DND-41 (cell line): ENCODE results near the gene CD4.

Experiments
- ATAC-seq: fragments of 200-7000 bp; cut with Tn5 transposase; 3 replicates; pipeline ENCODE4 v1.9.1; 2021; ENCODE audit warnings: low read depth; ENCODE audit not compliant: insufficient read depth
- DNase-seq: peaks from one replicate; pipeline ENCODE4 v3.0.0-alpha.2; 2020
- H2AFZ ChIP-seq: 2 replicates; pipeline ENCODE4 v1.6.0; 2012; ENCODE audit warnings: low read depth, low read length
- H3K27ac ChIP-seq: 2 replicates; pipeline ENCODE4 v1.5.1; 2012; ENCODE audit warnings: low read length, inconsistent platforms
- H3K27me3 ChIP-seq: fragments of 200-600 bp; sonication (generic); 2 replicates; pipeline ENCODE4 v1.6.0; 2012; ENCODE audit warnings: low read length, mild to moderate bottlenecking, inconsistent platforms; ENCODE audit not compliant: insufficient read depth, poor library complexity
- H3K36me3 ChIP-seq: 2 replicates; pipeline ENCODE4 v1.5.1; 2012; ENCODE audit warnings: low read length, inconsistent platforms; ENCODE audit not compliant: insufficient read depth
- H3K4me1 ChIP-seq: 2 replicates; pipeline ENCODE4 v1.5.1; 2012; ENCODE audit warnings: mild to moderate bottlenecking, low read length; ENCODE audit not compliant: insufficient read depth
- H3K4me2 ChIP-seq: 2 replicates; pipeline ENCODE4 v1.6.0; 2012; ENCODE audit warnings: mild to moderate bottlenecking, moderate library complexity, low read length, inconsistent platforms; ENCODE audit not compliant: insufficient read depth
- H3K4me3 ChIP-seq, 2 experiments: fragments of 200-600 bp in 1 of 2; shearing (Covaris generic) in 1 of 2; 2 replicates each; pipeline ENCODE4 v1.5.1; 2012 to 2016; ENCODE audit warnings: inconsistent platforms in 2 of 2, low read length in 2 of 2, mild to moderate bottlenecking in 2 of 2, low read depth in 1 of 2, moderate library complexity in 1 of 2
- H3K79me2 ChIP-seq: 2 replicates; pipeline ENCODE4 v1.6.0; 2012; ENCODE audit warnings: low read length, inconsistent platforms; ENCODE audit not compliant: insufficient read depth
- H3K9ac ChIP-seq: 2 replicates; pipeline ENCODE4 v1.6.0; 2012; ENCODE audit warnings: low read depth, mild to moderate bottlenecking, inconsistent platforms, low read length, moderate library complexity
- H3K9me3 ChIP-seq: 2 replicates; pipeline ENCODE4 v1.5.1; 2012; ENCODE audit warnings: low read length, moderate library complexity, mild to moderate bottlenecking, inconsistent platforms; ENCODE audit not compliant: insufficient read depth, severe bottlenecking
- H4K20me1 ChIP-seq: 2 replicates; pipeline ENCODE4 v1.6.0; 2012; ENCODE audit warnings: low read length; ENCODE audit not compliant: insufficient read depth
- EZH2 ChIP-seq: IDR thresholded peaks from 3 replicates; pipeline ENCODE4 v1.6.1; 2012; ENCODE audit warnings: borderline replicate concordance, low read depth, mild to moderate bottlenecking, moderate library complexity, low read length, inconsistent platforms; ENCODE audit not compliant: severe bottlenecking
- TF ChIP-seq, protein P1 (sequence below): IDR thresholded peaks from 2 replicates; pipeline ENCODE4 v1.5.1; 2012; ENCODE audit warnings: borderline replicate concordance, low read length, moderate library complexity, mild to moderate bottlenecking; ENCODE audit not compliant: poor library complexity, severe bottlenecking; ENCODE audit errors: extremely low read depth

CD4 gene

DNA sequence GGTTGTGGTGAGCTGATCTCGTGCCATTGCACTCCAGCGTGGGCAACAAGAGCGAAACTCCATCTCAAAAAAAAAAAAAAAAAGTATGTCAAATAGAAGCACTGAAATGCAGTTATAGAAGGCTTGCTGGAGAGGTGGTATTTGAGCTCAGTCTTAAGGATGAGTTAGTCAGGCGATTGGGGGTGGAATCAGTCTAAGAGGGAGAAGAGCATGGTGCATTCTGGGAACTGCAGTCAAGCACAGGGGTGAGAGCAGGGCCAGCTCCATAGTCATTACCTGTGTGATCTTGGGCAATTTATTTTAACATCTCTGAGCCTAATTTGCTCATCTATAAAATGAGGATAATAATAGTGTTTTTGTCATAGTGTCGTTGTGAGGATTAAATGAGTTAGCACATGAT is 45.5 kb downstream of the CD4 start:
- DNase-seq (no peak), ATAC-seq (no peak)
- TF ChIP-seq, protein P1, sequence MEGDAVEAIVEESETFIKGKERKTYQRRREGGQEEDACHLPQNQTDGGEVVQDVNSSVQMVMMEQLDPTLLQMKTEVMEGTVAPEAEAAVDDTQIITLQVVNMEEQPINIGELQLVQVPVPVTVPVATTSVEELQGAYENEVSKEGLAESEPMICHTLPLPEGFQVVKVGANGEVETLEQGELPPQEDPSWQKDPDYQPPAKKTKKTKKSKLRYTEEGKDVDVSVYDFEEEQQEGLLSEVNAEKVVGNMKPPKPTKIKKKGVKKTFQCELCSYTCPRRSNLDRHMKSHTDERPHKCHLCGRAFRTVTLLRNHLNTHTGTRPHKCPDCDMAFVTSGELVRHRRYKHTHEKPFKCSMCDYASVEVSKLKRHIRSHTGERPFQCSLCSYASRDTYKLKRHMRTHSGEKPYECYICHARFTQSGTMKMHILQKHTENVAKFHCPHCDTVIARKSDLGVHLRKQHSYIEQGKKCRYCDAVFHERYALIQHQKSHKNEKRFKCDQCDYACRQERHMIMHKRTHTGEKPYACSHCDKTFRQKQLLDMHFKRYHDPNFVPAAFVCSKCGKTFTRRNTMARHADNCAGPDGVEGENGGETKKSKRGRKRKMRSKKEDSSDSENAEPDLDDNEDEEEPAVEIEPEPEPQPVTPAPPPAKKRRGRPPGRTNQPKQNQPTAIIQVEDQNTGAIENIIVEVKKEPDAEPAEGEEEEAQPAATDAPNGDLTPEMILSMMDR, result no peak
- TF ChIP-seq EZH2, result no peak
- no peak overlapping the region for H3K4me2 ChIP-seq
- no peaks in the 10 kb centered on the region for H3K9me3 ChIP-seq
- no peaks in the 10 kb centered on the region for H3K4me1 ChIP-seq
- no peak overlapping the region for H2AFZ ChIP-seq
- H3K9ac ChIP-seq, result no peak overlapping the region
- H3K36me3 ChIP-seq, result no peaks in the 10 kb centered on the region
- no peak overlapping the region for H3K4me3 ChIP-seq
- peaks cover 29% of the 10 kb centered on the region for H3K27me3 ChIP-seq
- no peaks in the 10 kb centered on the region for H3K79me2 ChIP-seq
- no peak overlapping the region for H3K27ac ChIP-seq
- H4K20me1 ChIP-seq, result no peaks in the 10 kb centered on the region; the same call in 1 of the 2 replicates

DNA sequence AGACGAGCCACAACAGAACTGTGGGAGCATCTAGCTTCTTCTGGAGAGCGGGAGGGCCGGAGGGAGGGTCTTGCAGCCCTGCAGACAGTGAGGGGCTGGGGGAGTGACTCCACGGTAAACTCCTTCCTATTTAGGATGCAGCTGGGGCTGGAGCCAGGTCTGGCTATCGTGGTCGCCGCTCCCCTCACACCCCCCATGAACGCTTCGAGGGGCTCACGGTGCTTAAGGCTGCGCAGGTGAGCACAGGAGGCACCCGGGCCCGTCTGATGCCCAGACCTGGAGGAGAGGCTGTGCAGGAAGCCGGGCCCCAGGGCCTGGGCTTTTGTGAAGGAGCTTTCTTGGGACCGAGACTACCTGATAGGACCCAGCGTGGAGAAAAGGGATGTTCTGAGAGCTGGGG is 47.5 kb downstream of the CD4 start:
- no peaks in the 10 kb centered on the region for H3K36me3 ChIP-seq
- H2AFZ ChIP-seq, result no peak overlapping the region
- H4K20me1 ChIP-seq, result no peaks in the 10 kb centered on the region
- ATAC-seq, result no peak
- no peak overlapping the region for H3K4me3 ChIP-seq
- TF ChIP-seq, protein P1, result no peak
- no peak for TF ChIP-seq EZH2
- no peak overlapping the region for H3K9ac ChIP-seq
- H3K27me3 ChIP-seq, result peaks cover 9% of the 10 kb centered on the region
- no peaks in the 10 kb centered on the region for H3K79me2 ChIP-seq
- H3K4me2 ChIP-seq, result no peak overlapping the region
- no peak overlapping the region for H3K27ac ChIP-seq
- H3K9me3 ChIP-seq, result no peaks in the 10 kb centered on the region
- H3K4me1 ChIP-seq, result no peaks in the 10 kb centered on the region
- DNase-seq, result no peak

DNA sequence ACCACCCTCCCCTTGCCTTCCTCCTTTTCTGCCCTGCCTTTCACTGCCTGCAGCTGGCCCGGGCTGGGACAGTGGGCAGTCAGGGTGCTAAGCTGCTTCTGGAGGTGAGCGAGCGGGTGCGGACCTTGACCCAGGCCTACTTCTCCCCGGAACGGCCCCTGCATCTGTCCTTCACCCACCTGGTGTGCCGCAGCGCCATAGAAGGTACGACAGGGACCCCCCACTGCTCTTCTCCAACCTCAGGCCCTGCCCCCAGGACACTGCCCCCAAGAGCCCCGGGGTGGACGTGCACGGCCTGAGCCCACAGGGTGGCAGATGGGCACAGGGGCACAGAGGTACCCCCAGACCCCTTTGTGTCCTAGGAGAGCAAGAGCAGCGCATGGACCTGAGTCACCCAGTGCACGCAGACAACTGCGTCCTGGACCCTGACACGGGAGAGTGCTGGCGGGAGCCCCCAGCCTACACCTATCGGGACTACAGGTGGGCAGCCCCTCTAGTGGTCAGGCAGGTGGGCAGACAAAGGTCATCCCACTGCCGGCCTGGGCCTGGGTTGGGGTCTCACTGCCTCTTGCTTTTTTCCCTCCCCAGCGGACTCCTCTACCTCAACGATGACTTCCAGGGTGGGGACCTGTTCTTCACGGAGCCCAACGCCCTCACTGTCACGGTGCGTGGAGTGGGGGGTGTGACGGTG is 48.2 kb downstream of the CD4 start:
- Histone ChIP-seq H3K4me1 (no peaks in the 10 kb centered on the region), H3K27ac (no peak overlapping the region), H3K4me3 (no peak overlapping the region), H3K79me2 (no peaks in the 10 kb centered on the region), H3K27me3 (peaks cover 9% of the 10 kb centered on the region), H3K9ac (no peak overlapping the region), H2AFZ (no peak overlapping the region), H3K4me2 (no peak overlapping the region), H3K9me3 (no peaks in the 10 kb centered on the region), H3K36me3 (no peaks in the 10 kb centered on the region), H4K20me1 (no peaks in the 10 kb centered on the region)
- DNase-seq, result no peak
- no peak for ATAC-seq
- no peak for TF ChIP-seq EZH2
- TF ChIP-seq, protein P1, result no peak

DNA sequence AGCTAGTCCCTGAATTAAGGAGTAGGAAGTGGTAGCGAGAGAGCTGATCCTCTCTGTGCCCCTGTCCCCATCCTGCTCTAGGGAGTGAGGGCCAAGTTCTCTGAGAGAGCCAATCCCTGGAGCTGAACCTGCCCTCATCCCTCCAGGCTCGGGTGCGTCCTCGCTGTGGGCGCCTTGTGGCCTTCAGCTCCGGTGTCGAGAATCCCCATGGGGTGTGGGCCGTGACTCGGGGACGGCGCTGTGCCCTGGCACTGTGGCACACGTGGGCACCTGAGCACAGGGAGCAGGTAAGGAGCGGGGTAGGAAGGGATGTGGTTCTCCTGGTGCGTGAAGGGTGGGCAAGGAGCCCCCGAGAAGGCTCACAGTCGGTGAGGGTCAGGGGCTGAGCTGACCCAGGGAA is 49.5 kb downstream of the CD4 start:
- Histone ChIP-seq H3K27ac (no peak overlapping the region), H3K4me2 (no peak overlapping the region), H3K27me3 (peaks cover 5% of the 10 kb centered on the region), H3K9ac (no peak overlapping the region), H4K20me1 (no peaks in the 10 kb centered on the region), H3K4me3 (no peak overlapping the region), H3K36me3 (no peaks in the 10 kb centered on the region), H3K79me2 (no peaks in the 10 kb centered on the region), H3K9me3 (no peaks in the 10 kb centered on the region), H3K4me1 (no peaks in the 10 kb centered on the region), H2AFZ (no peak overlapping the region)
- TF ChIP-seq EZH2, result no peak
- TF ChIP-seq, protein P1, result no peak
- no peak for ATAC-seq
- DNase-seq, result no peak
